PC-3 (cell line): ENCODE measurements around the gene NLRP3. TPM values are rescaled to one million over a fixed set of nuclear protein-coding genes. Genes with fewer than 3 reads are reported as not detected.
"Not testable (repeated sequence)": the region's sequence is repeated elsewhere in the genome, so short reads cannot be mapped to it uniquely, and the experiment has no call there.

Experiments
- ATAC-seq: fragments of 200-7000 bp; cut with Tn5 transposase; 2 replicates; pipeline ENCODE4 v1.9.1; 2020; ENCODE audit warnings: mild to moderate bottlenecking, moderate library complexity
- BruUV-seq: library from RNA; stranded (reverse); fragments of 400-500 nt; replicated peaks from 2 replicates; lab custom pipeline; 2021; lab: Mats Ljungman, UMichigan
- CTCF ChIA-PET: fragments of 300-600 bp; sonication (Branson Sonifier 250); formaldehyde crosslinking; loops from one replicate; lab custom pipeline; 2022; ENCODE audit warnings: antibody characterized with exemption; lab: Charles Lee
- POLR2A ChIA-PET: fragments of 300-600 bp; sonication (Branson Sonifier 250); formaldehyde crosslinking; loops from one replicate; lab custom pipeline; 2022; ENCODE audit warnings: antibody characterized with exemption; ENCODE audit not compliant: unreplicated experiment; lab: Charles Lee
- DNase-seq: peaks from one replicate; pipeline ENCODE4 v3.0.0-alpha.2; 2015
- H2AFZ ChIP-seq: fragments of 300-600 bp; sonication (generic); 2 replicates; pipeline ENCODE4 v1.6.0; 2016; ENCODE audit warnings: antibody characterized with exemption, low read length
- H3F3A ChIP-seq: fragments of 300-600 bp; sonication (generic); one replicate; pipeline ENCODE4 v1.6.0; 2017; ENCODE audit warnings: antibody characterized with exemption, low read length, control low read depth, mild to moderate bottlenecking; ENCODE audit not compliant: unreplicated experiment
- H3K27ac ChIP-seq: fragments of 300-600 bp; sonication (generic); 2 replicates; pipeline ENCODE4 v1.5.1; 2016; ENCODE audit warnings: mild to moderate bottlenecking, low read length
- H3K27me3 ChIP-seq: fragments of 300-600 bp; sonication (generic); 2 replicates; pipeline ENCODE4 v1.6.1; 2016; ENCODE audit warnings: low read length, mixed read lengths
- H3K36me3 ChIP-seq: fragments of 300-600 bp; sonication (generic); 2 replicates; pipeline ENCODE4 v1.6.1; 2016; ENCODE audit warnings: low read depth, mixed run types, low read length, mixed read lengths
- H3K4me1 ChIP-seq: fragments of 300-600 bp; sonication (generic); 2 replicates; pipeline ENCODE4 v1.5.1; 2016; ENCODE audit warnings: low read length; ENCODE audit not compliant: insufficient read depth
- H3K4me2 ChIP-seq: fragments of 300-600 bp; sonication (generic); 2 replicates; pipeline ENCODE4 v1.6.0; 2016; ENCODE audit warnings: low read length
- H3K4me3 ChIP-seq: fragments of 300-600 bp; sonication (generic); 2 replicates; pipeline ENCODE4 v1.5.1; 2016; ENCODE audit warnings: mild to moderate bottlenecking, low read length, mixed read lengths
- H3K79me2 ChIP-seq: fragments of 300-600 bp; sonication (generic); 2 replicates; pipeline ENCODE4 v1.6.1; 2017; ENCODE audit warnings: low read length, mixed read lengths
- H3K9ac ChIP-seq: fragments of 300-600 bp; sonication (generic); 2 replicates; pipeline ENCODE4 v1.6.0; 2016; ENCODE audit warnings: mild to moderate bottlenecking, low read length
- H3K9me2 ChIP-seq: fragments of 300-600 bp; sonication (generic); replicated peaks from 2 replicates; pipeline ENCODE4 v1.6.1; 2016; ENCODE audit warnings: mixed run types, low read length, mixed read lengths
- H3K9me3 ChIP-seq: fragments of 300-600 bp; sonication (generic); 2 replicates; pipeline ENCODE4 v1.6.1; 2016; ENCODE audit warnings: low read length, mixed read lengths
- H4K20me1 ChIP-seq: fragments of 300-600 bp; sonication (generic); 2 replicates; pipeline ENCODE4 v1.6.1; 2016; ENCODE audit warnings: low read length, mixed read lengths
- CTCF ChIP-seq: fragments of 300-600 bp; sonication (generic); conservative IDR thresholded peaks from 2 replicates; pipeline ENCODE4 v1.5.1; 2017; ENCODE audit warnings: antibody characterized with exemption, low read depth, mild to moderate bottlenecking, low read length
- EZH2 ChIP-seq: fragments of 300-600 bp; sonication (generic); IDR thresholded peaks from one replicate; pipeline ENCODE4 v1.6.1; 2017; ENCODE audit warnings: antibody characterized with exemption, mild to moderate bottlenecking, low read length; ENCODE audit not compliant: unreplicated experiment
- EZH2phosphoT487 ChIP-seq: fragments of 300-600 bp; sonication (generic); IDR thresholded peaks from 2 replicates; pipeline ENCODE4 v1.6.1; 2018; ENCODE audit warnings: mild to moderate bottlenecking, antibody characterized with exemption, low read length, borderline replicate concordance
- intact Hi-C: fragments of 100-400 bp; cut with micrococcal nuclease; formaldehyde crosslinking; loops from 2 replicates; pipeline ENCODE4 v1.9.0; 2023
- total RNA-seq: library from RNA; depleted of rRNA; stranded (reverse); fragments of >200 nt; gene quantifications from 2 replicates; pipeline ENCODE4 v1.2.3, GENCODE V29; 2014

The NLRP3 gene
- total RNA-seq, 1 experiment from 2014 or later: 0.40 TPM

GRCh38 chr1:247475793-247476192, 59.8 kb downstream of the NLRP3 start:
- no peaks in the 10 kb centered on the region for H3K36me3 ChIP-seq
- H3K79me2 ChIP-seq: no peaks in the 10 kb centered on the region
- TF ChIP-seq EZH2 (no peak), EZH2phosphoT487 (no peak), CTCF (no peak)
- ATAC-seq: no peak
- peaks cover 18% of the 10 kb centered on the region for H3K27me3 ChIP-seq
- no peaks in the 10 kb centered on the region for H3F3A ChIP-seq
- H4K20me1 ChIP-seq: no peaks in the 10 kb centered on the region
- H3K9me2 ChIP-seq: no peaks in the 10 kb centered on the region
- intact Hi-C loops: no loop called here
- H3K9me3 ChIP-seq: 0 out of 2 replicates have a peak, but pooled peaks cover 4% of the 10 kb centered on the region
- H3K4me3 ChIP-seq: no peak overlapping the region
- ChIA-PET CTCF (no interaction called here), POLR2A (no interaction called here)
- no peaks in the 10 kb centered on the region for H3K4me1 ChIP-seq
- H3K27ac ChIP-seq: no peak overlapping the region
- no peak for DNase-seq
- H2AFZ ChIP-seq: no peak overlapping the region
- H3K9ac ChIP-seq: no peak overlapping the region
- BruUV-seq: no TSS peak
- H3K4me2 ChIP-seq: no peak overlapping the region

- DNase-seq, ATAC-seq, H3K9ac ChIP-seq, H3K4me2 ChIP-seq, H3K9me2 ChIP-seq, H3K79me2 ChIP-seq, POLR2A ChIA-PET, BruUV-seq, H4K20me1 ChIP-seq, CTCF ChIA-PET, H3K27ac ChIP-seq, H3K4me3 ChIP-seq, intact Hi-C loops, H3K9me3 ChIP-seq, H2AFZ ChIP-seq, H3K36me3 ChIP-seq, H3K4me1 ChIP-seq, H3F3A ChIP-seq: not testable (repeated sequence)
- H3K27me3 ChIP-seq: peaks cover 18% of the 10 kb centered on the region
Measured at GRCh38 chr1:247476328-247477058, 60.5 kb downstream of the NLRP3 start.

GRCh38 chr1:247482747-247483146, 66.8 kb downstream of the NLRP3 start:
- Histone ChIP-seq H4K20me1 (no peaks in the 10 kb centered on the region), H2AFZ (0 out of 2 replicates have a peak overlapping the region, but pooled peaks have one; percentile 17), H3K36me3 (no peaks in the 10 kb centered on the region), H3K4me3 (peak overlapping the region; percentile 4; the same call in 1 of the 2 replicates), H3K4me1 (peaks cover 17% of the 10 kb centered on the region), H3K9me3 (no peaks in the 10 kb centered on the region), H3K9ac (no peak overlapping the region), H3F3A (no peaks in the 10 kb centered on the region), H3K27ac (peak overlapping the region; percentile 50), H3K4me2 (peak overlapping the region; percentile 53), H3K27me3 (no peaks in the 10 kb centered on the region), H3K9me2 (no peaks in the 10 kb centered on the region), H3K79me2 (no peaks in the 10 kb centered on the region)
- DNase-seq (peak; percentile 98), ATAC-seq (peak; percentile 87)
- CTCF ChIA-PET: interaction anchor here (0.6 to 0.9 kb wide), 2 partner anchors 110 to 165 kb away, joined by 3 to 7 read pairs; no protein-coding TSS in a partner anchor
- TF ChIP-seq CTCF (no peak), EZH2phosphoT487 (no peak), EZH2 (no peak)
- POLR2A ChIA-PET: no interaction called here
- intact Hi-C loops: loop anchor here (1.0 to 10.0 kb wide), 4 partner anchors 34 to 578 kb away; no protein-coding TSS in a partner anchor
- no TSS peak for BruUV-seq
